GM19025 (cell line): ENCODE measurements around the gene USP31.

Experiments used
- ATAC-seq: cut with Tn5 transposase; IDR thresholded peaks from one replicate; pipeline ENCODE4 v1.9.1; 2021; ENCODE audit warnings: mild to moderate bottlenecking, low read depth, moderate library complexity; ENCODE audit not compliant: unreplicated experiment

The USP31 gene

DNA sequence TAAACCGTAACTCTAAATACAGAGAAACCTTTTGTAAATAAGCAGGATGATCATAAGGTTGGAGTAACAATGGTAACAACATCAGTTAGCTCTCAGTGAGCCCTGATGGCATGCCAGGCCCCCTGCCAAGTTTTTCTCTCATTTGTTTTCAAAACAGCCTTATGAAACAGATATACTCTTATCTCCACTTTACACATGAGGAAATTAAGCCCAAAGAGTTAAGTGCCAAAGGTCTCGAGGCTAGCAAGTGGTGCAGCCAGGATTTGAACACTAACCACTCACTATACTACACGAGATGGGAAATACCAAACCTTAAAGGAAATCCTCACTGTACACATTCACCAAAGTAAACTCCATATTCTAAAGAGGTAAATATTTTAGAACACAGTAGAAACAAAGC lies 15.0 kb downstream of the USP31 start:
- ATAC-seq = no peak

- ATAC-seq = no peak
These were observed 16.3 kb downstream of the USP31 start for GRCh38 chr16:23132775-23133463.

GRCh38 chr16:23131931-23132621 lies 17.2 kb downstream of the USP31 start:
- no peak for ATAC-seq

- no peak for ATAC-seq
These were observed 17.8 kb downstream of the USP31 start for GRCh38 chr16:23131436-23131835.

DNA sequence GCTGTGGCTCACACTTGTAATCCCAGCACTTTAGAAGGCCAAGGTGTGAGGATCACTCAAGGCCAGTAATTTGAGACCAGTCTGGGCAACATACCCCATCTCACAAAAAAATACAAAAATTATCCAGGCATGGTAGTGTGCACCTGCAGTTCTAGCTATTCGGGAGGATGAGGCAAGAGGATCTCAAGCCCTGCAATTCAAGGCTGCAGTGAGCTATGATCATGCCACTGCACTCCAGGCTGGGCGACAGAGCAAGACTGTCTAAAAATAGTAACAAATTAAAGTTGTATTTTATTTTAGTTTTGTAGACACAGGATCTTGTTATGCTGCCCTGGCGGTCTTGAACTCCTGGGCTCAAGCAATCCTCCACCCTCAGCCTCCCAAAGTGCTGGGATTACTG lies 18.2 kb downstream of the USP31 start:
- no peak for ATAC-seq

GRCh38 chr16:23129686-23130085 lies 19.6 kb downstream of the USP31 start:
- ATAC-seq = no peak

GRCh38 chr16:23128056-23128455 lies 21.2 kb downstream of the USP31 start:
- no peak for ATAC-seq

GRCh38 chr16:23125277-23125676 lies 24.0 kb downstream of the USP31 start:
- no peak for ATAC-seq

DNA sequence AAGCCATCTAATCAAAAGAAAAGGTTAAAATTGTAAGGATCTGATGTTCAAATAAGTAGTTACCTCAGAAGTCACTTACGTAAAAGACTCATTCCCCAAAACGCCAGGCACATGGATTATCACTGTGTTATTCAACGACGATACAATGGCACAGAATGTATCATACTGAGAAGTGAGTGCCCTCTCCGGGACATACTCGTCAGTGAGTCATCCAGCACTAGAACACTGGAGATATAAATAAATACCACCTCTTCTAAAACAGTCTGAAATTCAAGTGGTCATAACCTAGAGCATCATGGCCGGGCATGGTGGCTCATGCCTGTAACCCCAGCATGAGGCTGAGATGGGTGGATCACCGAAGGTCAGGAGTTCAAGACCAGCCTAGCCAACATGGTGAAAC lies 24.9 kb downstream of the USP31 start:
- no peak for ATAC-seq

GRCh38 chr16:23122144-23122543 lies 27.1 kb downstream of the USP31 start:
- no peak for ATAC-seq

- no peak for ATAC-seq
These were observed 28.2 kb downstream of the USP31 start for GRCh38 chr16:23121024-23121423.

DNA sequence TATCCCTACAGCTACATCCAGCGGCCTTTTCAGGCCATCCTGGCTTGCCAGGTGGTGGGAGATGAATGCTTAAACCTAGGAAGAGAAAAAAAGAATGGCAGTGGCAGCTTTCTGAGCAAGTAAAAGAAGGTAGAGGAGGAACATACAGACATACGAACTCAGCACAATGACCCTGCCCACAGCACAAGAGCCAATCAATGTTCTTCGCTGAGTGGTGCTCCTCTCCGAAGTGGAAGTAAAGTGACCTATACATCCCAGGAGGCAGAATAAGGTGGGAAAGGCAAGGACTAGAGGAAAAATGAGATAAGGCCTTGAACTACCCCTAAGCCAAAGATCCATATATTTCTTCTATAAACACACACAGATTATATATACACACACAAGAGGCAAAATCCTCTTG lies 28.7 kb downstream of the USP31 start:
- no peak for ATAC-seq

DNA sequence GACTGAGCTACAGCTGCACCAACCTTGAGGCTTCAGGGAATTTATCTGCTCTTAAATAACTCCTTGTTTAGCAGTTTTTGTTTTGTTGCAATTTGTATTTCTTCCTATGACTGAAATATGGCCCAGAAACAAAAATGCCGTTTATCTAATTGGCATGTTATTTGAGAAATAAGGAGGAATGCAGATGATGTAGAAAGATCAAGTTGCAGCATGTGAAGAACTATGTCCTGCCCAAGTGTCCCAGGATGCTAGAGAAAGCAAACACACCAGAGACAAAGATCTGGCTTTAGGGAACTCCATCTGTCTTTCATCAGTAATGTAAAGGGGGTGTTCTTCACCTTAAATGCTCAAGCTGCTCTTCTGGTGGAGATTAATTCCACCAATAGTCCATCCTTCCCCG lies 29.7 kb downstream of the USP31 start:
- ATAC-seq = no peak

- ATAC-seq = no peak
These were observed 34.9 kb downstream of the USP31 start for GRCh38 chr16:23114131-23114904.

DNA sequence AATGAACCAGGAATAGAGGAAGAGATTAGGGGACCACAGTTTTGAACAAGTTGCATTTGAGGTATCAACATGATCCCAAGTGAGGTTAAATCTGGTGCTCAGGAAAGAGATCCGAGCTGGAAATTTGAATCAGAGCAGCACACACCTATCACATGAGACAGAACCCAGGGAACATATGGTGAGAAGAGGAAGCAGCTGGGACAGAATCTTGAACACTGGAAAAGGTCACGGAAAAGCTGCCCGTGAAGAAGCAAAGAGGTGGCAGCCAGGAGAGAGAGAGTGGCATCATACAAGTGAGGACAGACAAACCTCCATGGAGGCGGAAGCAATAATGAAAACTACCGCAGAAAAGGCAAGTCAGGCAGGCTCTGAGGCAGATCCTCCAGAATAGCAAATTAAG lies 36.1 kb downstream of the USP31 start:
- no peak for ATAC-seq

DNA sequence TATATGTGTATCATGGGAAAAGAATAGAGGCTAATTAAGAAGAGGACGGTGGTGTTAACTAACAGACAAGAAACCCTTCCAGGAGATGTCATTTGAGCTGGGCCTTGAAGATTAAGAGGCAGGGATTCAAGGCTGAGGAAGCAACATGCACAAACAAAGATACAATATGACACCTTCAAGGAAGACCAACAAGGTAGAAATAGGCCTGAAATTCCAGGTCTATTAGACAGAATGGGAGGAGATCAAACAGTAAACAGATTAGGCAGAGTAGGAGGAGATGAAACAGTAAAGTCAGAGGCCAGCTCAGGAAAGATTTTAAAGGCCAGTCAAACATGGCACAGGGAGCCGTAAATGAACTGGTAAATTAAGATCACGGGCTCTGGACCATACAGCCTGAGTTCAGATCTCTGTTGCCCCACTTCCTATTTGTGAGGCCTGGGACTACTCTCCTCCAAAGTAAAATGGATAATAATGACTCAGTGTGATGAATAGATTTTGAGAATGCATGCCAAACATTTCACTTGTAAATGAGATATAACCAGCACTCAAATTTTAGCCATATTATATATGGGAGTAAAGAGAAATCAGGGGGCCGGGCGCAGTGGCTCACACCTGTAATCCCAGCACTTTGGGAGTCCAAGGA lies 38.9 kb downstream of the USP31 start:
- no peak for ATAC-seq

DNA sequence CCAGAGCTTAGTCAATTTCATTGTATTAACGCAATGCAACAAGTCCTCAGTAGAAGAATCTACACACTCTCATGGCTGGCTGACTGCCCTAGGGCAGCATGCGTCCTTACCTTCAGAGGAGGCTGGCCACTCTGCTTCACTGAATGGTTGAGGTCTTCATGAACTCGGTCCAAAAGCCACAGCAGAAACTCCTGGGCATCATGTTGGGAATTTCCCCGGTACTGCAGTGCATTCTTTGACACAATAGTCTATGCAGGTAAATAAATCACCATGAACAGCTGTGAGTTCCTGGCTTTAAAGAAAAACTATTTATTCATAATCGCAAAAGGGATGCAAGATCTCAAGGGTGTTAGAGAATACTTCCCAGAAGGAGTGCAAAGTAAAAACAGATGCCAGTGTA lies 41.3 kb downstream of the USP31 start:
- no peak for ATAC-seq

- ATAC-seq = no peak
These were observed 42.1 kb downstream of the USP31 start for GRCh38 chr16:23107117-23107516.

DNA sequence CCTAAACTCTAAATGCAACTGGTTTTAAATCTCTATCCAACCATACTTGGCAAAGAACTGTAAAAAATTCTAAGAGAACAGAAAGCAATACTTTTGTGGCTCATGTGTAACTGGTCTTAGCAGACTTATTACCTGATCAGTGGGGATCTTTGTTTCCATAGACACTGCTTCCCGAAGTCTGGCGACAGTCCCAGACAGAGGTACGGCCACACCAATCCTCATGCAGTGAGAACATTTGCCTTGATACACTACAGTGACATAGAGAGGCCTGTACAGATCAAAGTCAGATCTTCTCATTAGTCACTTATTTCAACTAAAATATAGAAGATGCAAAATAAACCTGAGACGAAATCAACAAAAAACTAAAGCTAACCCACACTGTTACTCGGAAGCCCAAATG lies 43.9 kb downstream of the USP31 start:
- no peak for ATAC-seq

DNA sequence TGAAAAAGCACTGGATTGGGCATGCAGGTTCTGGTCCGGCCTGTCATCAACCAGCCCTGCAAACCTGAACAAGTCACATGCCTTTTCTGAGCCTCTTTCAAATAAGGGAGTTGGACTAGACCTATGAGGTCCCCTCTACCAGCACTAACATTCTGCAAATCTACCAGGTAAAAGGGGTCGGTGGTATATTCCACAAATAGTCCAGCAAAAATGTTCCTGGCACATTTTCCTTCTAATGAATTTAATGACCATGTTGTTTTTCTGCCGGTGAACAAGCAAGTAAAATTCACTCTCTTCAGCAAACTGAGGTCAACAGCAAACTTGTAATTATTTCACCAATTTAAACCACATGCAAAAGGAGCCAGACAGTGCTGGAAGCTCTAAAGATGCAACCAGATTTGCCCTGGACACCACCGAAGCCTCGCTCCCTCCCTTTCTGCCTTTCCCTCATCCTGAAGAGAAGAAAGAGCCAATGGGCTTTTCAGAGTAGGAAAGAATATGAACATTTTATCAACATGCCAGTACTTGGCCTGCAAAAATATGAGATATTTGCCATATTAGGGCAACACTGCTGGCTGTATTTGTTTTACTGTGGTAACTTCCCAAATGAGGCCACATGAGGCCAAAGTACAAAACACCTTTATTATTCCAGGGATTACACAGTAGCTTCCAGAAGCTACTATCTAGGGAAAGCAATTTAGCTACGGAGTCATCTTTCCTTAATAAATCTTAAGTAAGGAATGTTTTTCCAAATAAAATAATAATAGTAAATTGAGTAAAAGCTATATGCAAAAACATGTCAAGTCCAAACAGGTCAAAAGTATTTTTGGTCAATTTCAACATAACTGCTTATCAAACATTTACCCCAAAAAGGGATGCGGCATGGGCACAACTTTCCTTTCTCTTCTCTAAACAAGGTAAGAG lies 45.0 kb downstream of the USP31 start:
- no peak for ATAC-seq
